Measurements from ENCODE around the gene CANX.

CANX gene

GRCh38 chr5:179778591-179778990 is 79.8 kb downstream of the CANX start:
- Histone ChIP-seq H4K20me1 (ENCODE audit: insufficient read depth, low read length) (no peaks in the 10 kb centered on the region), H3K9me2 (ENCODE audit: low read depth, low read length) (no peaks in the 10 kb centered on the region), H3K36me3 (ENCODE audit: insufficient read depth, low read length) (peaks cover 42% of the 10 kb centered on the region), H3K4me1 (ENCODE audit: insufficient read depth, low read length, severe bottlenecking) (no peaks in the 10 kb centered on the region), H3K79me2 (ENCODE audit: insufficient read depth, low read length) (no peaks in the 10 kb centered on the region), H3K9me3 (ENCODE audit: low read length) (no peaks in the 10 kb centered on the region), H3K27ac (ENCODE audit: low read depth, low read length, poor library complexity, severe bottlenecking) (no peak overlapping the region), H3F3A (ENCODE audit: insufficient read depth, low read length) (no peaks in the 10 kb centered on the region), H3K4me2 (ENCODE audit: low read length) (no peak overlapping the region), H3K4me3 (ENCODE audit: low read depth, low read length, poor library complexity, severe bottlenecking) (no peak overlapping the region), H3K9ac (ENCODE audit: low read length) (no peak overlapping the region), H2AFZ (ENCODE audit: low read length) (no peak overlapping the region), H3K27me3 (ENCODE audit: insufficient read depth, low read length) (no peaks in the 10 kb centered on the region)
- no peak for TF ChIP-seq EZH2 (IDR thresholded peaks at IDR 0.05; ENCODE audit: borderline replicate concordance, low read length)

- Histone ChIP-seq H3K4me1 (ENCODE audit: insufficient read depth, low read length, severe bottlenecking) (no peaks in the 10 kb centered on the region), H3K79me2 (ENCODE audit: insufficient read depth, low read length) (no peaks in the 10 kb centered on the region), H3K36me3 (ENCODE audit: insufficient read depth, low read length) (peaks cover 30% of the 10 kb centered on the region), H3K9me2 (ENCODE audit: low read depth, low read length) (no peaks in the 10 kb centered on the region), H4K20me1 (ENCODE audit: insufficient read depth, low read length) (no peaks in the 10 kb centered on the region), H3K27me3 (ENCODE audit: insufficient read depth, low read length) (no peaks in the 10 kb centered on the region), H2AFZ (ENCODE audit: low read length) (no peak overlapping the region), H3F3A (ENCODE audit: insufficient read depth, low read length) (no peaks in the 10 kb centered on the region), H3K9ac (ENCODE audit: low read length) (no peak overlapping the region), H3K27ac (ENCODE audit: low read depth, low read length, poor library complexity, severe bottlenecking) (no peak overlapping the region), H3K9me3 (ENCODE audit: low read length) (no peaks in the 10 kb centered on the region), H3K4me2 (ENCODE audit: low read length) (no peak overlapping the region), H3K4me3 (ENCODE audit: low read depth, low read length, poor library complexity, severe bottlenecking) (no peak overlapping the region)
- TF ChIP-seq CTCF (IDR thresholded peaks at IDR 0.05; ENCODE audit: low read length) (no peak), EZH2 (IDR thresholded peaks at IDR 0.05; ENCODE audit: borderline replicate concordance, low read length) (no peak)
Observed at GRCh38 chr5:179779826-179780225, 81.1 kb downstream of the CANX start.

- no peak overlapping the region for H3K4me2 ChIP-seq (ENCODE audit: low read length)
- H3K27me3 ChIP-seq (ENCODE audit: insufficient read depth, low read length) = no peaks in the 10 kb centered on the region
- no peak overlapping the region for H3K9ac ChIP-seq (ENCODE audit: low read length)
- H3K79me2 ChIP-seq (ENCODE audit: insufficient read depth, low read length) = no peaks in the 10 kb centered on the region
- no peaks in the 10 kb centered on the region for H4K20me1 ChIP-seq (ENCODE audit: insufficient read depth, low read length)
- H3K27ac ChIP-seq (ENCODE audit: low read depth, low read length, poor library complexity, severe bottlenecking) = no peak overlapping the region
- H3K4me1 ChIP-seq (ENCODE audit: insufficient read depth, low read length, severe bottlenecking) = no peaks in the 10 kb centered on the region
- H3F3A ChIP-seq (ENCODE audit: insufficient read depth, low read length) = no peaks in the 10 kb centered on the region
- H3K9me3 ChIP-seq (ENCODE audit: low read length) = no peaks in the 10 kb centered on the region
- no peak overlapping the region for H2AFZ ChIP-seq (ENCODE audit: low read length)
- peaks cover 24% of the 10 kb centered on the region for H3K36me3 ChIP-seq (ENCODE audit: insufficient read depth, low read length)
- TF ChIP-seq EZH2 (IDR thresholded peaks at IDR 0.05; ENCODE audit: borderline replicate concordance, low read length) (no peak), CTCF (IDR thresholded peaks at IDR 0.05; ENCODE audit: low read length) (no peak)
- no peaks in the 10 kb centered on the region for H3K9me2 ChIP-seq (ENCODE audit: low read depth, low read length)
- no peak overlapping the region for H3K4me3 ChIP-seq (ENCODE audit: low read depth, low read length, poor library complexity, severe bottlenecking)
Observed at GRCh38 chr5:179780362-179780761, 81.6 kb downstream of the CANX start.

Measured in OCI-LY1 (cell line).